Suprapubic skin (tissue), 4 donors: ENCODE measurements around the gene CYP4F12. TPM values are rescaled to one million over a fixed set of nuclear protein-coding genes. Genes with fewer than 3 reads are reported as not detected.
"Not testable (repeated sequence)": the region's sequence is repeated elsewhere in the genome, so short reads cannot be mapped to it uniquely, and the experiment has no call there.

Experiments
- DNase-seq, 2 donors: peaks; one replicate each; pipeline ENCODE4 v3.0.0-alpha.2; 2019; ENCODE audit warnings: low spot score in 2 of 2
- H3K27ac ChIP-seq: fragments of 200-600 bp; sonication (generic); one replicate; pipeline ENCODE4 v1.5.1; 2019
- H3K27me3 ChIP-seq: fragments of 200-600 bp; sonication (generic); one replicate; pipeline ENCODE4 v1.5.1; 2019
- H3K36me3 ChIP-seq: fragments of 200-600 bp; sonication (generic); one replicate; pipeline ENCODE4 v1.5.1; 2019
- H3K4me1 ChIP-seq: fragments of 200-600 bp; sonication (generic); one replicate; pipeline ENCODE4 v1.5.1; 2019
- H3K4me3 ChIP-seq: fragments of 200-600 bp; sonication (generic); one replicate; pipeline ENCODE4 v1.5.1; 2019; ENCODE audit warnings: mild to moderate bottlenecking
- H3K9me3 ChIP-seq: fragments of 200-600 bp; sonication (generic); one replicate; pipeline ENCODE4 v1.5.1; 2019
- CTCF ChIP-seq, 2 donors: fragments of 200-600 bp in 1 of 2; fragments of 450-650 bp in 1 of 2; sonication (generic) in 1 of 2; IDR thresholded peaks; one replicate each; pipeline ENCODE4 v1.5.1; 2016 to 2019; ENCODE audit warnings: antibody characterized with exemption in 2 of 2, mild to moderate bottlenecking in 1 of 2, moderate library complexity in 1 of 2
- EP300 ChIP-seq: sonication (generic); formaldehyde crosslinking; IDR thresholded peaks from one replicate; pipeline ENCODE4 v1.6.1; 2017; ENCODE audit warnings: antibody characterized with exemption
- POLR2A ChIP-seq, 2 donors: fragments of 450-650 bp; IDR thresholded peaks; one replicate each; pipeline ENCODE4 v1.6.1; 2017; ENCODE audit warnings: antibody characterized with exemption in 2 of 2, mild to moderate bottlenecking in 2 of 2, moderate library complexity in 2 of 2
- POLR2AphosphoS5 ChIP-seq, 3 donors: sonication (generic); formaldehyde crosslinking; IDR thresholded peaks; one replicate each; pipeline ENCODE4 v1.6.1; 2017; ENCODE audit warnings: antibody characterized with exemption in 3 of 3
- WGBS: methylation state at CpG from one replicate; pipeline ENCODE4 v1.1.5; 2018; 5-methylcytosine and 5-hydroxymethylcytosine counted together
- total RNA-seq, 4 donors: library from RNA; depleted of rRNA; stranded (reverse); fragments of >200 nt; gene quantifications; one replicate each; pipeline ENCODE4 v1.1.0, GENCODE V29; 2016

The CYP4F12 gene
- total RNA-seq, 4 donors from 2014 or later: 63.3 to 233 (median 84.3) TPM

GRCh38 chr19:15675560-15675959, 2.7 kb downstream of the CYP4F12 start:
- H3K27me3 ChIP-seq: no peaks in the 10 kb centered on the region
- WGBS: 17% methylated on average over 3 of the region's 3 CpGs
- TF ChIP-seq EP300 (no peak), POLR2AphosphoS5 (IDR thresholded peaks at IDR 0.05) (no peak), CTCF (IDR thresholded peaks at IDR 0.05) (no peak), POLR2A (IDR thresholded peaks at IDR 0.05) (no peak)
- peaks cover 22% of the 10 kb centered on the region for H3K4me1 ChIP-seq
- H3K4me3 ChIP-seq: no peak overlapping the region
- no peak for DNase-seq
- H3K9me3 ChIP-seq: no peaks in the 10 kb centered on the region
- no peak overlapping the region for H3K27ac ChIP-seq
- H3K36me3 ChIP-seq: peaks cover 11% of the 10 kb centered on the region

- Histone ChIP-seq H3K4me3 (no peak overlapping the region), H3K36me3 (peaks cover 30% of the 10 kb centered on the region), H3K27ac (no peak overlapping the region), H3K4me1 (peaks cover 5% of the 10 kb centered on the region), H3K27me3 (peaks cover 3% of the 10 kb centered on the region), H3K9me3 (no peaks in the 10 kb centered on the region)
- WGBS: 22% methylated on average over 4 of the region's 4 CpGs
- no peak for DNase-seq
- TF ChIP-seq EP300: no peak
- TF ChIP-seq POLR2A (IDR thresholded peaks at IDR 0.05): no peak
- TF ChIP-seq CTCF (IDR thresholded peaks at IDR 0.05): no peak
- TF ChIP-seq POLR2AphosphoS5 (IDR thresholded peaks at IDR 0.05): no peak
Measured at GRCh38 chr19:15679089-15679488, 6.2 kb downstream of the CYP4F12 start.

- not testable (repeated sequence) for H3K9me3 ChIP-seq, H3K27me3 ChIP-seq, DNase-seq, H3K27ac ChIP-seq, H3K4me1 ChIP-seq, H3K4me3 ChIP-seq
- 78% methylated on average over 4 of the region's 4 CpGs for WGBS
- peaks cover 36% of the 10 kb centered on the region for H3K36me3 ChIP-seq
Measured at GRCh38 chr19:15679865-15680264, 7.0 kb downstream of the CYP4F12 start.

- Histone ChIP-seq H3K27ac (no peak overlapping the region), H3K4me3 (no peak overlapping the region), H3K36me3 (peaks cover 40% of the 10 kb centered on the region), H3K4me1 (no peaks in the 10 kb centered on the region), H3K27me3 (peaks cover 3% of the 10 kb centered on the region), H3K9me3 (no peaks in the 10 kb centered on the region)
- TF ChIP-seq EP300 (no peak), POLR2AphosphoS5 (IDR thresholded peaks at IDR 0.05) (no peak), POLR2A (IDR thresholded peaks at IDR 0.05) (no peak), CTCF (IDR thresholded peaks at IDR 0.05) (no peak)
- WGBS: 57% methylated on average over 8 of the region's 8 CpGs
- DNase-seq: no peak
Measured at GRCh38 chr19:15680478-15681322, 7.8 kb downstream of the CYP4F12 start.

GRCh38 chr19:15683411-15683810, 10.5 kb downstream of the CYP4F12 start:
- DNase-seq: no peak
- Histone ChIP-seq H3K27me3 (peaks cover 3% of the 10 kb centered on the region), H3K27ac (no peak overlapping the region), H3K9me3 (no peaks in the 10 kb centered on the region), H3K36me3 (peaks cover 58% of the 10 kb centered on the region), H3K4me1 (no peaks in the 10 kb centered on the region), H3K4me3 (no peak overlapping the region)
- 95% methylated on average over 7 of the region's 10 CpGs for WGBS
- no peak for TF ChIP-seq POLR2AphosphoS5 (IDR thresholded peaks at IDR 0.05)
- no peak for TF ChIP-seq CTCF (IDR thresholded peaks at IDR 0.05)
- no peak for TF ChIP-seq POLR2A (IDR thresholded peaks at IDR 0.05)
- TF ChIP-seq EP300: no peak
